Fibroblast of lung (primary cell): ENCODE results near the gene ASGR1.

Source experiments
- CTCF ChIP-seq, 2 donors: IDR thresholded peaks in 1 of 2; conservative IDR thresholded peaks in 1 of 2; 1 replicate in 1 of 2; 2 replicates in 1 of 2; pipeline ENCODE4 v1.5.1; 2011 to 2012; ENCODE audit warnings: low read length in 2 of 2, control low read depth in 1 of 2, inconsistent platforms in 1 of 2, low read depth in 1 of 2, mild to moderate bottlenecking in 1 of 2
- EZH2 ChIP-seq: IDR thresholded peaks from 2 replicates; pipeline ENCODE4 v1.5.1; 2012; ENCODE audit warnings: low read length, control low read depth, mild to moderate bottlenecking; ENCODE audit errors: missing control alignments

GRCh38 chr17:7191571-7192270 is 12.6 kb upstream of the ASGR1 start:
- TF ChIP-seq CTCF (conservative IDR thresholded peaks at IDR 0.05 in 1 of 2, IDR thresholded peaks at IDR 0.05 in 1 of 2; ENCODE audit: low read depth in 1 of 2, low read length in 2 of 2) (no peak), EZH2 (no peak)
